ENCODE data around the gene OR2H1.
"Not testable (repeated sequence)": the region's sequence is repeated elsewhere in the genome, so short reads cannot be mapped to it uniquely, and the experiment has no call there.

The OR2H1 gene

GRCh38 chr6:29456971-29457370 is at the start of gene OR2H1, which contains the start of gene OR11A1:
OR2H1 (plus strand) TSS chr6:29457155; CDS start chr6:29461770, 4,615 bp downstream.
OR11A1 (minus strand) TSS chr6:29457071; CDS start chr6:29427641, 29,430 bp downstream.
- no peak for DNase-seq (ENCODE audit: low read depth in 2 of 2)

DNA sequence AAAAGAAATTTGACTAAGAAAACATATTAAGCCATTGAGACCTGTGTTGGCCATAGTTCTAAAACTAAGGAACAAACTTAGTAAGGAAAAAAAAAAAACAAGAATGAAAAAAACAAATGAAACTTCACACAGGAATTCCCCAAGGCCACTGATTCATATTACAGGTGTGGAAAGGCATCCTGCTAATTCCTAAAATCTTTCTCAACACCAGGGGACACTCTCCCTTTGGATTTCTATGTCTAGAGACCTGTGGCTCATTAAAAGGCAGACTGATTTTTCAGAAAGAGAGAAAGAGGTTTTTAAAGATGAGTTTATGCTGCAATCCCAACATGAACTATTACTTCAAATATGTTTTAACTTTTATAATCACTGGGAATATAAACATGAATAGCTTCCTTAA is 42.4 kb upstream of the OR2H1 start, which contains the start of gene OR12D1:
Gene OR12D1, plus strand, starts transcription at position 341 of the 400 bp plus-strand sequence.
- no peak for DNase-seq (ENCODE audit: low read depth in 2 of 2)

- DNase-seq (ENCODE audit: low read depth in 2 of 2), result no peak
Observed at GRCh38 chr6:29419516-29419915, 37.4 kb upstream of the OR2H1 start.

- no peak for DNase-seq (ENCODE audit: low read depth in 2 of 2)
Observed at GRCh38 chr6:29424168-29424567, 32.8 kb upstream of the OR2H1 start.

- no peak for DNase-seq (ENCODE audit: low read depth in 2 of 2)
Observed at GRCh38 chr6:29424575-29424974, 32.4 kb upstream of the OR2H1 start.

- no peak for DNase-seq (ENCODE audit: low read depth in 2 of 2)
Observed at GRCh38 chr6:29425075-29425474, 31.9 kb upstream of the OR2H1 start.

- DNase-seq (ENCODE audit: low read depth in 2 of 2), result no peak
Observed at GRCh38 chr6:29426654-29427053, 30.3 kb upstream of the OR2H1 start.

DNA sequence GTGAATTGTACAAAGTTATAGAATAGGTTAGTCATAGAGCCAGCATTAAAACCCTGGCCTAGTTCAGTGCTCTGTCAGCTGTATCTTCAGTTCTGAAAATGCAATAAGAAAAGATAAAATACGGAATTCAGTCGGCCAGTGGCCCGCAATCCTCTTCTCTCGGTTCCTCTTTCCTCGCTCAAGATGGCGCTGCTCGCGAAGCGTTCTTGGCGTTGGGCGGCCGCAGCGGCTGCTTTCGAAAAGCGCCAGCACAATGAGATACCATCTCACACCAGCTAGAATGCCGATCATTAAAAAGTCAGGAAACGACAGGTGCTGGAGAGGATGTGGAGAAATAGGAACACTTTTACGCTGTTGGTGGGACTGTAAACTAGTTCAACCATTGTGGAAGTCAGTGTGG is 20.2 kb upstream of the OR2H1 start:
- not testable (repeated sequence) for DNase-seq (ENCODE audit: low read depth in 2 of 2)

DNA sequence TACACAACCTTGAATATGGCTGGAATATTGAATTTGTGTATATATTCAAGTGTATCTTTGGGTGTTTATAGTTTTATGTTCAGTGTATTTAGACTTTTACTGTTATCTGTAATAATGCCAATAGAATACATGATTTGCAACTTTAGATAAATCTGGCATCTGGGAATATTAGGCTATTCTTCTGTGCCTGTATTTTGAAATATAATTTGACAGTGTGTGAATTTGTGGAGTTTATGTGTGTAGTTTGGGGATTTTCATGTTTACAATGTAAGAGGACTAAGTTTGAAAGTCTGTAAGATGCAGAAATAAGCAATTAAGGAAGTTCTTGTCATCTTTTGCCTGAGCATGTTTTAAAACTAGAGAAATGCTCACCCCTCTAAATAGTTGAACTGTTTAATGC is 17.9 kb upstream of the OR2H1 start, which contains the start of gene OR10C1:
Gene OR10C1, plus strand, starts transcription at position 301 of the 400 bp plus-strand sequence. CDS start 710 bp downstream, outside the sequence.
- DNase-seq (ENCODE audit: low read depth in 2 of 2), result no peak

DNA sequence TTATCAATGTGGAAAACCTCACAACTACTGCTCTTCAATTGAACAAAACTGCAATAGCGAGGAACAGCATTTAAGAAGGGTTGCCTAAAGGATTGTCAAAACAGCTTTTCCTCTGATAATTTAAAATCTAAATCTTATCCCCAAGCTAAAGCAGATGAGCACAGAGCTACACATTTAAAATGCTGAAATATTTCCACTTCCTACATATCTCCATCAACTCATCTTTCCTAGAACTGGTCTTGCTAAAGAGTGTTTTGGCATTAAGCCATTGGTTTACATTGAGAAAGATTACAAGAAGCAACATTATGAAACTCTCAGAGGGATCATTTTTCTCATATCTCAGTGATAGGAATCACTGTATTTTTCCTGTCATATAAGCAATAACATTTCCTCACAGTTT is 14.2 kb upstream of the OR2H1 start:
- no peak for DNase-seq (ENCODE audit: low read depth in 2 of 2)

- not testable (repeated sequence) for DNase-seq (ENCODE audit: low read depth in 2 of 2)
Observed at GRCh38 chr6:29444031-29444430, 12.9 kb upstream of the OR2H1 start.

GRCh38 chr6:29447670-29448069 is 9.3 kb upstream of the OR2H1 start:
- DNase-seq (ENCODE audit: low read depth in 2 of 2), result no peak

DNA sequence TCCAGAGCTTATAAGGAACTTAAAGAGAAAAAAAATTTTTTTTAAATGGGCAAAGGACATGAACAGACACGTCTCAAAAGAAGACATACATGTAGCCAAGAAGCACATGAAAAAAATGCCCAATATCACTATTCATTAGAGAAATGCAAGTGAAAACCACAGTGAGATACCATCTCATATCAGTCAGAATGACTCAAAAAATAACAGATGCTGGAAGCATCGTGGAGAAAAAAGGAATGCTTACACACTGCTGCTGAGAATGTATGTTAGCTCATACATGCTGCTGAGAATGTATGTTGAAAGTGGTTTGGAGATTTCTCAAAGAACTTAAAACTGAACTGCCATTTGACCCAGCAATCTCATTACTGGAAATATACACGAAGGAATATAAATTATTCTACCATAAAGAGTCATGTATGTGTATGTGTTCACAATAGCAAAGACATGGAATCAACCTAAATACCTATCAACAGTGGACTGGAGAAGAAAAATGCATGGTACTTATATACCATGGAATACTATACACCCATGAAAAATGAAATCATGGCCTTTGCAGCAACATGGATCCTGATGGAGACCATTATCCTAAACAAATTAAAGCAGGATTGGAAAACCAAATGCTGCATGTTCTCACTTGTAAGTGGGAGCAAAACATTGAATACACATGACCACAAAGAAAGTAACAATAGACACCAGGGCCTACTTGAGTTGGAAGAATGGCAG is 5.3 kb upstream of the OR2H1 start:
- no peak for DNase-seq (ENCODE audit: low read depth in 2 of 2)

DNA sequence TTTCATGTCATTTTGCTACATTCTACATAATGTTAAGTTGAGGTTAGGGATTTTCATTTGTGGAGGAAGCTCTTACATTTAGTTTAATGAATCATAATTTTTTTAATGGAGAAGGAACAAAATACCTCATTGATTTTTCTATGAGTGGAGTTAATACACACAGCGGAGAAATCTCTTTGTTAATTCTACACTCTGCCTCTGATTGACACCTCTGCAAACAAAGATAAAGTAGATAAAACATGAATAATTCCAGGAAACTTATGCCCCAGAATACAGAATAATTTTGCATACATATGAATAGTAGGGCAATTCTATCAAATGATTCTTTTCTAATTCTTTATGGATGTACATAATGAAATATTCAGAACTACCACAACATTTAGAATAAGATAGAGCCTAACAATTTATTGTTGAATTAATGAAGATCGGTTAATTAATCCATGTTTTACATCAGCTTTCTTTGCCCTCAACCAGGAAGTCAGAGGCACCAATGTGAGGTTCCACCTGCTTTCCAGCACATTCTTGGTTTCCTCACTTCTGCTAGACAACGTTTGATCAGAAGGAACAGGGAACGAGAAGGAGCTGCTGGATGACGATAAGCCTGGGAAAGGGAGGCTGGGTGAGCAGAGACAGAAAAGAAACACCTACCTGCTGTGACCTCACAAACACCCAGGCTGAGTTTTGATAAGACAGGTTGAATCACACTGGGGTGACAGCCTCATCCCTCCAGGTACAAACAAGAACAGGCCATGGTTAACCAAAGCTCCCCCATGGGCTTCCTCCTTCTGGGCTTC is 4.3 kb downstream of the OR2H1 start:
- no peak for DNase-seq (ENCODE audit: low read depth in 2 of 2)

DNA sequence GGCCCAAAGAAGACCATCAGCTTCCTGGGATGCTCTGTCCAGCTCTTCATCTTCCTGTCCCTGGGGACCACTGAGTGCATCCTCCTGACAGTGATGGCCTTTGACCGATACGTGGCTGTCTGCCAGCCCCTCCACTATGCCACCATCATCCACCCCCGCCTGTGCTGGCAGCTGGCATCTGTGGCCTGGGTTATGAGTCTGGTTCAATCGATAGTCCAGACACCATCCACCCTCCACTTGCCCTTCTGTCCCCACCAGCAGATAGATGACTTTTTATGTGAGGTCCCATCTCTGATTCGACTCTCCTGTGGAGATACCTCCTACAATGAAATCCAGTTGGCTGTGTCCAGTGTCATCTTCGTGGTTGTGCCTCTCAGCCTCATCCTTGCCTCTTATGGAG is 5.1 kb downstream of the OR2H1 start:
- no peak for DNase-seq (ENCODE audit: low read depth in 2 of 2)

DNA sequence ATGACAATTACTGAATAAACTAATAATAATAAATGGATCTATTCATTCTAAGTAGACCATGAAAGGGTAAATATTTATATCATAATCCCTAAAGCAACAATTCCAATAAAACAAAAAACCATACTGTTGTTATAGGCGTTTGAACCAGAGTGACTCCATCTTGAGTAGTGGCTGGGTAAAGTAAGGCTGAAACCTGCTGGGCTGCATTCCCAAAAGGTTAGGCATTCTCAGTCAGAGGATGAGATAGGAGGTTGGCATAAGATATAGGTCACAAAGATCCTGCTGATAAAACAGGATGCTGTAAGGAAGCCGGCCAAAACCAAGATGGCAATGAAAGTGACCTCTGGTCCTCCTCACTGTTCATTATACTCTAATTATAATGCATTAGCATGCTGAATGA is 8.3 kb downstream of the OR2H1 start:
- no peak for DNase-seq (ENCODE audit: low read depth in 2 of 2)

- DNase-seq (ENCODE audit: low read depth in 2 of 2), result no peak
Observed at GRCh38 chr6:29465801-29466200, 8.8 kb downstream of the OR2H1 start.

GRCh38 chr6:29466241-29466640 is 9.3 kb downstream of the OR2H1 start:
- no peak for DNase-seq (ENCODE audit: low read depth in 2 of 2)

DNA sequence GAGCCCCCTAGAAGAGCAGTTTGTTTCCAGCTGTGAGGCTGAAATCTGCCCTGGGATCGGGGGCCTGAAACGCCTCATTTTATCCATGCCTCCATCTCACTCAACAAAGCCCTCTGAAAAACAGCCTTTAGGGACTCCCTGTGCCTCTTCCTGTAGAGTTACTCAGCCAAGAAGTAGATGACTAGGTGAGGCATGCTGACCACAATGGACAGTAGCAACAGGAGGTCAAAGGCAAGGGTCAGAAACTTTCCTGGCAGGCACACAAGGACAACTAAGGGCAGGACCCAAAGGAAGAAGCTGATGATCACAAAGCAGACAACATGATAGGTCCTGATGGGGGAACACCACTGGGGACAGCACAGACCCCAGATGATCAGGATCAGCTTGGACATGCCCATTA is 18.0 kb downstream of the OR2H1 start:
- no peak for DNase-seq (ENCODE audit: low read depth in 2 of 2)

- DNase-seq (ENCODE audit: low read depth in 2 of 2), result no peak
Observed at GRCh38 chr6:29477923-29478450, 21.0 kb downstream of the OR2H1 start.

GRCh38 chr6:29478740-29479139 is 21.8 kb downstream of the OR2H1 start:
- DNase-seq (ENCODE audit: low read depth in 2 of 2), result no peak

- no peak for DNase-seq (ENCODE audit: low read depth in 2 of 2)
Observed at GRCh38 chr6:29479560-29479959, 22.6 kb downstream of the OR2H1 start.

DNA sequence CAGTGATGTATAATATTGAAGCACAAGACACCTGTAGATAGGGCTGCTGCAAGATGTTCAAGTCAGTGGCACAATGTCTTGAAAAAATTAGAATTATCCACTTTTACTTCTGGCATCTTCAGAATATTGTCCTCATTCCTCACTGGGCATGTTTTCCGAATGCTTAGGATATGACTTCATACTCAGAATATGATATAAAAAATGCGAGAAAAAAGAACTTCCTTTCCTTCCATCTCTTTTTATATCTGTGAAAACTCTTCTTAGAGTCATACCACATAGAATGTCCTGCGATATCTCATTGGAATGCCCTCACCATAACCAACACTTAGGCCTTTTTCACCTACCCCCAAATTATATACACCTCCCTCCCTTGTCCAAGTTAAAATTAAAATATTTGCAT is 26.2 kb downstream of the OR2H1 start:
- no peak for DNase-seq (ENCODE audit: low read depth in 2 of 2)
